HCT116 (cell line): Measurements from ENCODE around the gene PGA4. TPM values are rescaled to one million over a fixed set of nuclear protein-coding genes. Genes with fewer than 3 reads are reported as not detected.
"Not testable (repeated sequence)": the region's sequence is repeated elsewhere in the genome, so short reads cannot be mapped to it uniquely, and the experiment has no call there.

Source experiments
- ATAC-seq: fragments of 200-7000 bp; cut with Tn5 transposase; 2 replicates; pipeline ENCODE4 v1.9.1; 2020; ENCODE audit warnings: mild to moderate bottlenecking, moderate library complexity
- Bru-seq: library from RNA; stranded (reverse); fragments of 400-500 nt; gene quantifications from one replicate; lab custom pipeline; 2021; lab: Mats Ljungman, UMichigan
- BruChase-seq, 2 experiments: library from RNA; stranded (reverse); fragments of 400-500 nt; gene quantifications; one replicate each; lab custom pipeline; 2021; lab: Mats Ljungman, UMichigan
- BruUV-seq: library from RNA; stranded (reverse); fragments of 400-500 nt; replicated peaks from 2 replicates; lab custom pipeline; 2021; lab: Mats Ljungman, UMichigan
- CTCF ChIA-PET: fragments of 300-600 bp; sonication (Branson Sonifier 250); formaldehyde crosslinking; loops from one replicate; lab custom pipeline; 2021; ENCODE audit warnings: antibody characterized with exemption; lab: Charles Lee
- POLR2A ChIA-PET: fragments of 300-600, 350-600 bp; sonication (Branson Sonifier 250); formaldehyde crosslinking; loops from one replicate; lab custom pipeline; 2021; ENCODE audit warnings: antibody characterized with exemption; lab: Charles Lee
- RAD21 ChIA-PET, 2 experiments: fragments of 300-600 bp; sonication (Branson Sonifier 250); formaldehyde crosslinking; loops; one replicate each; lab custom pipeline; 2023; ENCODE audit warnings: low total read pairs in 2 of 2; ENCODE audit not compliant: uncharacterized antibody in 2 of 2, unreplicated experiment in 2 of 2, low non-redundant PET in 1 of 2; lab: Charles Lee
- DNase-seq: peaks from one replicate; pipeline ENCODE4 v3.0.0-alpha.2; 2010; ENCODE audit warnings: low read depth, low spot score
- H2AFZ ChIP-seq: fragments of 200-600 bp; shearing (Covaris generic), sonication (generic); 2 replicates; pipeline ENCODE4 v1.6.1; 2017; ENCODE audit warnings: low read depth, mixed run types, mixed read lengths, antibody characterized with exemption, low read length; ENCODE audit not compliant: poor library complexity, severe bottlenecking
- H3K27ac ChIP-seq: 2 replicates; pipeline ENCODE4 v1.5.1; 2012; ENCODE audit warnings: low read depth, low read length
- H3K27me3 ChIP-seq: fragments of 200-600 bp; sonication (generic); 2 replicates; pipeline ENCODE4 v1.6.1; 2016; ENCODE audit warnings: mixed run types, low read length, mixed read lengths; ENCODE audit not compliant: insufficient read depth
- H3K36me3 ChIP-seq, 2 experiments: fragments of 200-500 bp in 1 of 2; fragments of 200-600 bp in 1 of 2; sonication (Bioruptor generic) in 1 of 2; sonication (generic) in 1 of 2; 2 replicates each; pipeline versions ENCODE4 v1.5.1 to v1.6.1; 2014 to 2016; ENCODE audit warnings: low read length in 2 of 2, inconsistent platforms in 1 of 2, mixed read lengths in 1 of 2, mixed run types in 1 of 2; ENCODE audit not compliant: insufficient read depth in 2 of 2, control insufficient read depth in 1 of 2
- H3K4me1 ChIP-seq, 2 experiments: fragments of 200-600 bp in 1 of 2; sonication (generic) in 1 of 2; 2 replicates each; pipeline versions ENCODE4 v1.5.1 to v1.6.1; 2012 to 2017; ENCODE audit warnings: low read length in 2 of 2, inconsistent platforms in 1 of 2, mild to moderate bottlenecking in 1 of 2, mixed read lengths in 1 of 2, mixed run types in 1 of 2, moderate library complexity in 1 of 2; ENCODE audit not compliant: insufficient read depth in 2 of 2, control insufficient read depth in 1 of 2
- H3K4me2 ChIP-seq: fragments of 200-600 bp; sonication (generic); 2 replicates; pipeline ENCODE4 v1.6.1; 2017; ENCODE audit warnings: mixed run types, low read length, mixed read lengths
- H3K4me3 ChIP-seq, 2 experiments: fragments of 200-600 bp in 1 of 2; sonication (generic) in 1 of 2; replicated peaks in 1 of 2; 2 replicates each; pipeline ENCODE4 v1.5.1; 2011 to 2016; ENCODE audit warnings: low read length in 2 of 2, control low read depth in 1 of 2, low read depth in 1 of 2, mild to moderate bottlenecking in 1 of 2, mixed read lengths in 1 of 2, mixed run types in 1 of 2
- H3K79me2 ChIP-seq: fragments of 200-600 bp; sonication (generic); 2 replicates; pipeline ENCODE4 v1.6.1; 2017; ENCODE audit warnings: mild to moderate bottlenecking, mixed run types, low read length, moderate library complexity, mixed read lengths; ENCODE audit not compliant: insufficient read depth
- H3K9ac ChIP-seq: fragments of 200-600 bp; sonication (generic); 2 replicates; pipeline ENCODE4 v1.6.1; 2016; ENCODE audit warnings: low read length, mixed read lengths
- H3K9me2 ChIP-seq: fragments of 200-600 bp; sonication (generic), shearing (Covaris generic); 2 replicates; pipeline ENCODE4 v1.6.1; 2017; ENCODE audit warnings: mixed run types, mild to moderate bottlenecking, moderate library complexity; ENCODE audit not compliant: insufficient read depth
- H3K9me3 ChIP-seq, 2 experiments: fragments of 200-500 bp in 1 of 2; fragments of 200-600 bp in 1 of 2; sonication (Bioruptor generic) in 1 of 2; sonication (generic) in 1 of 2; 2 replicates each; pipeline ENCODE4 v1.6.1; 2014 to 2017; ENCODE audit warnings: low read length in 2 of 2, mixed read lengths in 2 of 2, inconsistent platforms in 1 of 2, low read depth in 1 of 2, mild to moderate bottlenecking in 1 of 2, mixed run types in 1 of 2, moderate library complexity in 1 of 2; ENCODE audit not compliant: control insufficient read depth in 1 of 2, insufficient read depth in 1 of 2
- H4K20me1 ChIP-seq: fragments of 200-600 bp; sonication (generic), shearing (Covaris generic); 2 replicates; pipeline ENCODE4 v1.6.1; 2017; ENCODE audit warnings: mixed run types, mild to moderate bottlenecking, moderate library complexity; ENCODE audit not compliant: insufficient read depth
- EZH2phosphoT487 ChIP-seq: fragments of 200-600 bp; IDR thresholded peaks from 2 replicates; pipeline ENCODE4 v1.6.1; 2018; ENCODE audit warnings: antibody characterized with exemption, borderline replicate concordance
- MAX ChIP-seq: IDR thresholded peaks from 2 replicates; pipeline ENCODE4 v1.6.1; 2012
- intact Hi-C: fragments of 100-400 bp; cut with micrococcal nuclease; formaldehyde crosslinking; loops from 2 replicates; pipeline ENCODE4 v1.10.0; 2022
- long read RNA-seq: library from polyadenylated mRNA; unstranded; transcript quantifications from one replicate; pipeline ENCODE4 v2.0.0, GENCODE V29; 2021; ENCODE audit not compliant: unreplicated experiment
- polyA plus RNA-seq: library from polyadenylated mRNA; unstranded; fragments of >200 nt; gene quantifications from 2 replicates; pipeline ENCODE4 v1.2.1, GENCODE V29; 2012; ENCODE audit warnings: missing spikeins
- total RNA-seq: library from RNA; stranded (reverse); gene quantifications from one replicate; pipeline ENCODE4 v1.2.1, GENCODE V29; 2021; ENCODE audit not compliant: unreplicated experiment

Gene PGA4
- total RNA-seq (not detected), Bru-seq, nascent RNA (not detected), BruChase-seq, experiment 1, labeled RNA remaining after a 6-hour chase (not detected), BruChase-seq, experiment 2, labeled RNA remaining after a 2-hour chase (not detected)
- not detected in 2 replicates for polyA plus RNA-seq
- long read RNA-seq: 0 reads

DNA sequence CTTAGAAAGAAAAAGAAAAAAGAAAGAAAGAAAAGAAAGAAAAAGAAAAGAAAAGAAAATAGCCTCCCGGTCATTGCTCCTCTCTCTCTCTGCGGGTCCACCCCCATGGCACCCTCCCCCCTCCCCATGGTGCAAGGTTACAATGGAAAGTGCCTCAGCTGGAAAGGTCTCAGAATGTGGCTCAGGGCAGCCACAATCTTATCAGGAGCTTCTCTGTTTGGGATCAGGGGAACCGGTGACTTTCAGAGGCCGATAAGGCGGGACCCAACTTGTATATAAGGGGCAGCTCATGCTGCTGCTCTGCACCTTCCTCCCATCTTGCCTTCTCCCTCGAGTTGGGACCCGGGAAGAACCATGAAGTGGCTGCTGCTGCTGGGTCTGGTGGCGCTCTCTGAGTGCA lies at the start of gene PGA4:
Gene PGA4 (plus strand): TSS at position 301 of the 400 bp plus-strand sequence. CDS start 54 bp downstream, at position 355.
- H3K79me2 ChIP-seq, H2AFZ ChIP-seq, H3K4me2 ChIP-seq, H3K4me3 ChIP-seq, ATAC-seq, H3K9ac ChIP-seq, RAD21 ChIA-PET, H3K27ac ChIP-seq, intact Hi-C loops, H3K36me3 ChIP-seq, H3K4me1 ChIP-seq, DNase-seq, H3K9me2 ChIP-seq, BruUV-seq, H3K9me3 ChIP-seq, CTCF ChIA-PET, H3K27me3 ChIP-seq, POLR2A ChIA-PET, H4K20me1 ChIP-seq: not testable (repeated sequence)

DNA sequence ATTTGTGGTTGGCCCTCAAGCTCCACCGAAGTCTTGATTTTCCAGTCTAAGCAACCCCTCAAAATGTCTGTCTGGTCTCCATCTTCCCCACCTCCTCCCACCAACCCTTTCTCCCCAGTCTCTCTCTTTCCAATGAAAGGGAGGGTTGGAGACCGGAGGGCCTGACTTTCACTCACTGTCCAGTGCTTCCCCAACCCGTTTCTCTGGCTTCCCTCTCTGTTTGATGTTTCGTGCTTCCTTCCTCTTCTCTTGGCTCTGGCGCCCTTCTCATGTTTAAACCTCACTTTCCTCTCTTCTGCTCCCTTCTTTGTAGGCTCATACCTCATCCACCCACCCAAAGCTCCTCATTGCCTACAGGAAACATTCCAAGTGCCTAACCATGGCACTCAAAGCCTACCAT lies 49.8 kb upstream of the PGA4 start:
- Histone ChIP-seq H2AFZ (no peak overlapping the region), H3K4me1 (no peaks in the 10 kb centered on the region), H3K9ac (no peak overlapping the region), H3K27me3 (no peaks in the 10 kb centered on the region), H4K20me1 (no peaks in the 10 kb centered on the region), H3K4me3 (no peak overlapping the region), H3K4me2 (no peak overlapping the region), H3K9me3 (no peaks in the 10 kb centered on the region), H3K79me2 (no peaks in the 10 kb centered on the region), H3K36me3 (no peaks in the 10 kb centered on the region), H3K9me2 (no peaks in the 10 kb centered on the region), H3K27ac (no peak overlapping the region)
- no peak for TF ChIP-seq EZH2phosphoT487
- no peak for TF ChIP-seq MAX
- POLR2A ChIA-PET: no interaction called here
- RAD21 ChIA-PET: no interaction called here
- intact Hi-C loops: no loop called here
- no TSS peak for BruUV-seq
- DNase-seq (no peak), ATAC-seq (no peak)
- CTCF ChIA-PET: no interaction called here
